GM18511 (cell line): ENCODE measurements around the gene DLX4.

ENCODE experiments used
- ATAC-seq: cut with Tn5 transposase; IDR thresholded peaks from one replicate; pipeline ENCODE4 v1.9.1; 2021; ENCODE audit warnings: mild to moderate bottlenecking, moderate library complexity; ENCODE audit not compliant: unreplicated experiment

The DLX4 gene

GRCh38 chr17:49985310-49985990, 16.5 kb downstream of the DLX4 start:
- ATAC-seq, result no peak

- no peak for ATAC-seq
These were observed 17.7 kb downstream of the DLX4 start for GRCh38 chr17:49986396-49987289.

- ATAC-seq, result no peak
These were observed 18.2 kb downstream of the DLX4 start for GRCh38 chr17:49987290-49987585.

GRCh38 chr17:49987681-49988441, 18.9 kb downstream of the DLX4 start:
- ATAC-seq, result no peak

GRCh38 chr17:49989518-49989880, 20.5 kb downstream of the DLX4 start:
- no peak for ATAC-seq

- no peak for ATAC-seq
These were observed 21.3 kb downstream of the DLX4 start for GRCh38 chr17:49990331-49990730.

- no peak for ATAC-seq
These were observed 21.9 kb downstream of the DLX4 start for GRCh38 chr17:49990921-49991320.

- no peak for ATAC-seq
These were observed 22.4 kb downstream of the DLX4 start for GRCh38 chr17:49991409-49991808.

- no peak for ATAC-seq
These were observed 23.4 kb downstream of the DLX4 start for GRCh38 chr17:49992191-49992932.

- no peak for ATAC-seq
These were observed 24.0 kb downstream of the DLX4 start for GRCh38 chr17:49992933-49993422.

- no peak for ATAC-seq
These were observed 24.6 kb downstream of the DLX4 start for GRCh38 chr17:49993423-49994060.

- no peak for ATAC-seq
These were observed 25.4 kb downstream of the DLX4 start for GRCh38 chr17:49994085-49995054.

GRCh38 chr17:49995055-49995738, 26.2 kb downstream of the DLX4 start, which contains the start of gene DLX3:
Gene DLX3, minus strand, starts transcription at chr17:49995224. Its CDS starts 226 bp downstream, at chr17:49994998.
- ATAC-seq, result no peak

GRCh38 chr17:49996121-49996494, 27.1 kb downstream of the DLX4 start:
- no peak for ATAC-seq

- ATAC-seq, result no peak
These were observed 27.7 kb downstream of the DLX4 start for GRCh38 chr17:49996495-49997300.

GRCh38 chr17:49997301-49997650, 28.3 kb downstream of the DLX4 start:
- no peak for ATAC-seq

- peak; percentile 58 for ATAC-seq
These were observed 29.0 kb downstream of the DLX4 start for GRCh38 chr17:49997773-49998703.
